IMR-90 (cell line): Measurements from ENCODE around the gene ARL8B. TPM values are rescaled to one million over a fixed set of nuclear protein-coding genes. Genes with fewer than 3 reads are reported as not detected.

Experiments used
- ATAC-seq: fragments of 200-7000 bp; cut with Tn5 transposase; 2 replicates; pipeline ENCODE4 v1.9.1; 2020; ENCODE audit warnings: low read depth, mild to moderate bottlenecking, moderate library complexity
- BruUV-seq: library from RNA; stranded (reverse); fragments of 400-500 nt; replicated peaks from 2 replicates; lab custom pipeline; 2021; lab: Mats Ljungman, UMichigan
- CTCF ChIA-PET: fragments of 300-600 bp; formaldehyde crosslinking; extraction: SDS; loops from one replicate; lab custom pipeline; 2021; ENCODE audit warnings: antibody characterized with exemption; lab: Yijun Ruan, JAX
- POLR2A ChIA-PET: fragments of 300-600 bp; sonication (Branson Sonifier 250); formaldehyde crosslinking; loops from one replicate; lab custom pipeline; 2022; ENCODE audit warnings: antibody characterized with exemption; ENCODE audit not compliant: unreplicated experiment; lab: Charles Lee
- DNase-seq: peaks from one replicate; pipeline ENCODE4 v3.0.0; 2013
- H2AFZ ChIP-seq: replicated peaks from 2 replicates; pipeline ENCODE3; 2013; ENCODE audit warnings: low read length, mild to moderate bottlenecking; ENCODE audit not compliant: poor library complexity
- H2AK5ac ChIP-seq: 2 replicates; pipeline ENCODE4 v1.6.1; 2013; ENCODE audit warnings: low read depth, low read length, inconsistent platforms
- H2AK9ac ChIP-seq: replicated peaks from 2 replicates; pipeline ENCODE3; 2013; ENCODE audit warnings: mild to moderate bottlenecking, low read depth, low read length, moderate library complexity; ENCODE audit not compliant: poor library complexity
- H2BK120ac ChIP-seq: 2 replicates; pipeline ENCODE4 v1.6.1; 2013; ENCODE audit warnings: low read depth, low read length, inconsistent platforms
- H2BK15ac ChIP-seq: 3 replicates; pipeline ENCODE4 v1.6.1; 2013; ENCODE audit warnings: low read depth, low read length, inconsistent platforms
- H2BK20ac ChIP-seq: 2 replicates; pipeline ENCODE4 v1.6.1; 2013; ENCODE audit warnings: low read depth, mild to moderate bottlenecking, inconsistent platforms, low read length, moderate library complexity
- H2BK5ac ChIP-seq: 2 replicates; pipeline ENCODE4 v1.6.1; 2013; ENCODE audit warnings: mild to moderate bottlenecking, low read depth, low read length, inconsistent platforms; ENCODE audit not compliant: poor library complexity, severe bottlenecking
- H3K14ac ChIP-seq: replicated peaks from 2 replicates; pipeline ENCODE4 v1.6.1; 2013; ENCODE audit warnings: low read depth, low read length, inconsistent platforms
- H3K18ac ChIP-seq: 2 replicates; pipeline ENCODE4 v1.6.1; 2013; ENCODE audit warnings: low read depth, low read length, control low read depth
- H3K23ac ChIP-seq: 2 replicates; pipeline ENCODE4 v1.6.1; 2013; ENCODE audit warnings: low read depth, low read length, inconsistent platforms
- H3K27ac ChIP-seq: 2 replicates; pipeline ENCODE4 v1.5.1; 2013; ENCODE audit warnings: mild to moderate bottlenecking, control low read depth, low read length; ENCODE audit not compliant: insufficient read depth
- H3K27me3 ChIP-seq: 2 replicates; pipeline ENCODE4 v1.6.1; 2013; ENCODE audit warnings: low read length; ENCODE audit not compliant: control insufficient read depth, insufficient read depth
- H3K36me3 ChIP-seq: 2 replicates; pipeline ENCODE4 v1.6.1; 2013; ENCODE audit warnings: low read length, mixed read lengths; ENCODE audit not compliant: control insufficient read depth, insufficient read depth
- H3K4ac ChIP-seq: 2 replicates; pipeline ENCODE4 v1.6.1; 2013; ENCODE audit warnings: low read depth, low read length, inconsistent platforms
- H3K4me1 ChIP-seq: 2 replicates; pipeline ENCODE4 v1.6.1; 2013; ENCODE audit warnings: low read length, mixed read lengths; ENCODE audit not compliant: control insufficient read depth, insufficient read depth
- H3K4me2 ChIP-seq: 2 replicates; pipeline ENCODE4 v1.6.1; 2013; ENCODE audit warnings: low read depth, mild to moderate bottlenecking, control low read depth, low read length, moderate library complexity
- H3K4me3 ChIP-seq: 2 replicates; pipeline ENCODE4 v1.5.1; 2013; ENCODE audit warnings: low read depth, mild to moderate bottlenecking, control low read depth, low read length, moderate library complexity; ENCODE audit not compliant: insufficient read depth
- H3K56ac ChIP-seq: 2 replicates; pipeline ENCODE4 v1.6.1; 2013; ENCODE audit warnings: low read length, inconsistent platforms; ENCODE audit not compliant: insufficient read depth; ENCODE audit errors: extremely low read depth
- H3K79me1 ChIP-seq, 2 experiments: 2 replicates each; pipeline ENCODE4 v1.6.1; 2013; ENCODE audit warnings: low read length in 2 of 2, inconsistent platforms in 1 of 2, low read depth in 1 of 2
- H3K9ac ChIP-seq: 2 replicates; pipeline ENCODE4 v1.6.1; 2013; ENCODE audit warnings: low read depth, low read length, control low read depth
- H3K9me1 ChIP-seq: 2 replicates; pipeline ENCODE4 v1.6.1; 2013; ENCODE audit warnings: low read length, inconsistent platforms; ENCODE audit not compliant: insufficient read depth
- H3K9me3 ChIP-seq: 2 replicates; pipeline ENCODE4 v1.6.1; 2013; ENCODE audit warnings: low read length; ENCODE audit not compliant: control insufficient read depth, insufficient read depth
- H4K20me1 ChIP-seq: 2 replicates; pipeline ENCODE4 v1.6.1; 2013; ENCODE audit warnings: low read length, inconsistent platforms; ENCODE audit not compliant: insufficient read depth
- H4K5ac ChIP-seq: 2 replicates; pipeline ENCODE4 v1.6.1; 2013; ENCODE audit warnings: mild to moderate bottlenecking, low read depth, low read length, control low read depth
- H4K8ac ChIP-seq, 2 experiments: 2 replicates each; pipeline ENCODE4 v1.6.1; 2013; ENCODE audit warnings: low read depth in 2 of 2, low read length in 2 of 2, control low read depth in 1 of 2, inconsistent platforms in 1 of 2
- H4K91ac ChIP-seq: 2 replicates; pipeline ENCODE4 v1.6.1; 2013; ENCODE audit warnings: low read depth, low read length, inconsistent platforms; ENCODE audit not compliant: insufficient read depth
- BHLHE40 ChIP-seq: fragments of 150-350 bp; IDR thresholded peaks from 2 replicates; pipeline ENCODE4 v1.6.1; 2016; ENCODE audit warnings: mild to moderate bottlenecking, low read depth, low read length
- CEBPB ChIP-seq: IDR thresholded peaks from 2 replicates; pipeline ENCODE4 v1.6.1; 2012; ENCODE audit warnings: low read depth, low read length, improper control_type of control experiment
- CHD1 ChIP-seq: IDR thresholded peaks from 2 replicates; pipeline ENCODE4 v1.6.1; 2012; ENCODE audit warnings: low read depth, low read length, improper control_type of control experiment
- FOS ChIP-seq: fragments of 150-350 bp; IDR thresholded peaks from 2 replicates; pipeline ENCODE4 v1.6.1; 2016; ENCODE audit warnings: low read depth, low read length
- MAFK ChIP-seq: IDR thresholded peaks from 2 replicates; pipeline ENCODE4 v1.6.1; 2012; ENCODE audit warnings: low read depth, low read length, improper control_type of control experiment
- MAZ ChIP-seq: IDR thresholded peaks from 2 replicates; pipeline ENCODE4 v1.6.1; 2012; ENCODE audit warnings: low read depth, mild to moderate bottlenecking, low read length, improper control_type of control experiment, moderate library complexity, borderline replicate concordance
- MXI1 ChIP-seq: IDR thresholded peaks from 2 replicates; pipeline ENCODE4 v1.6.1; 2012; ENCODE audit warnings: low read depth, mild to moderate bottlenecking, low read length, moderate library complexity, borderline replicate concordance
- NFE2L2 ChIP-seq: fragments of 150-350 bp; IDR thresholded peaks from 2 replicates; pipeline ENCODE4 v1.6.1; 2016; ENCODE audit warnings: low read depth, mild to moderate bottlenecking, low read length
- POLR2A ChIP-seq: IDR thresholded peaks from 2 replicates; pipeline ENCODE4 v1.6.1; 2012; ENCODE audit warnings: mild to moderate bottlenecking, low read depth, low read length
- RAD21 ChIP-seq: IDR thresholded peaks from 2 replicates; pipeline ENCODE4 v1.6.1; 2012; ENCODE audit warnings: low read length, improper control_type of control experiment
- RCOR1 ChIP-seq: IDR thresholded peaks from 2 replicates; pipeline ENCODE4 v1.6.1; 2012; ENCODE audit warnings: mild to moderate bottlenecking, low read length, improper control_type of control experiment; ENCODE audit not compliant: insufficient replicate concordance
- RFX5 ChIP-seq: IDR thresholded peaks from 2 replicates; pipeline ENCODE4 v1.8.0; 2012; ENCODE audit warnings: low read depth, mild to moderate bottlenecking, low read length, moderate library complexity
- SMC3 ChIP-seq: fragments of 150-350 bp; IDR thresholded peaks from 2 replicates; pipeline ENCODE4 v1.6.1; 2016; ENCODE audit warnings: low read depth, mild to moderate bottlenecking, antibody characterized with exemption, low read length, moderate library complexity
- USF2 ChIP-seq: fragments of 150-350 bp; IDR thresholded peaks from 2 replicates; pipeline ENCODE4 v1.6.1; 2017; ENCODE audit warnings: mild to moderate bottlenecking, antibody characterized with exemption, low read length, low read depth
- WGBS, 2 experiments: methylation state at CpG; one replicate each; pipeline versions ENCODE4 v1.1.5 to v1.1.7; 2013; ENCODE audit warnings: missing lambda C conversion rate in 2 of 2; ENCODE audit not compliant: insufficient read length in 1 of 2; ENCODE audit errors: extremely low coverage in 2 of 2; 5-methylcytosine and 5-hydroxymethylcytosine counted together
- dilution Hi-C: fragments of 300-500 bp; cut with HindIII; formaldehyde crosslinking; loops from one replicate; pipeline ENCODE4 v1.14.3; 2018; ENCODE audit warnings: low sequenced_read_pairs; ENCODE audit not compliant: unreplicated experiment
- in situ Hi-C: fragments of 300-500 bp; cut with MboI; formaldehyde crosslinking; loops from 3 replicates; pipeline ENCODE4 v1.14.3; 2019; ENCODE audit warnings: low sequenced_read_pairs, inconsistent platforms, mixed read lengths
- intact Hi-C: fragments of 100-400 bp; cut with micrococcal nuclease; formaldehyde crosslinking; loops from 2 replicates; pipeline ENCODE4 v1.10.0; 2022
- polyA plus RNA-seq, 3 experiments: library from polyadenylated mRNA; depleted of rRNA; stranded (reverse); fragments of >200 nt; gene quantifications; 2 replicates each; pipeline ENCODE4 v1.2.3, GENCODE V29; 2012; ENCODE audit warnings: low replicate concordance in 1 of 3
- total RNA-seq: library from RNA; depleted of rRNA; stranded (reverse); fragments of >200 nt; gene quantifications from 2 replicates; pipeline ENCODE4 v1.2.3, GENCODE V29; 2012
- TF ChIP-seq, protein P1 (sequence below): conservative IDR thresholded peaks from 2 replicates; pipeline ENCODE4 v1.5.1; 2012; ENCODE audit warnings: mild to moderate bottlenecking, low read depth, low read length, improper control_type of control experiment
- TF ChIP-seq, protein P2 (sequence below): fragments of 150-350 bp; IDR thresholded peaks from 2 replicates; pipeline ENCODE4 v1.6.1; 2016; ENCODE audit warnings: low read depth, mild to moderate bottlenecking, low read length, moderate library complexity, borderline replicate concordance

Gene ARL8B
- total and polyA plus RNA-seq, 2 of the 4 experiments (the other 2 are of a cell fraction) = 32.3 to 47.0 TPM

GRCh38 chr3:5214352-5214751, 92.3 kb downstream of the ARL8B start:
- CTCF ChIA-PET = no interaction called here
- Histone ChIP-seq H3K27me3 (no peaks in the 10 kb centered on the region), H3K56ac (no peak overlapping the region), H2AK5ac (no peak overlapping the region), H4K5ac (no peak overlapping the region), H2BK120ac (no peak overlapping the region), H3K14ac (no peak overlapping the region), H3K9me1 (peaks cover 8% of the 10 kb centered on the region; the same call in 1 of the 2 replicates), H4K91ac (no peak overlapping the region), H3K4me3 (no peak overlapping the region), H2BK20ac (no peak overlapping the region), H4K20me1 (0 out of 2 replicates have a peak, but pooled peaks cover 4% of the 10 kb centered on the region), H3K27ac (no peak overlapping the region), H2AK9ac (no peak overlapping the region), H3K4ac (no peak overlapping the region), H3K79me1 (peaks cover 12 to 14% of the 10 kb centered on the region in 2 experiments), H2BK15ac (no peak overlapping the region), H3K36me3 (peaks cover 62% of the 10 kb centered on the region), H3K4me1 (peaks cover 3% of the 10 kb centered on the region; the same call in 1 of the 2 replicates), H3K4me2 (no peak overlapping the region), H2BK5ac (no peak overlapping the region), H4K8ac (no peak overlapping the region), H3K18ac (no peak overlapping the region), H3K23ac (no peak overlapping the region), H2AFZ (no peak overlapping the region), H3K9me3 (no peaks in the 10 kb centered on the region), H3K9ac (no peak overlapping the region)
- no peak for DNase-seq
- no CpG with 5 or more reads among the region's 9 CpGs for WGBS, 2 experiments
- BruUV-seq = no TSS peak
- POLR2A ChIA-PET = no interaction called here
- intact Hi-C loops (no loop called here), dilution Hi-C loops (no loop called here), in situ Hi-C loops (no loop called here)
- TF ChIP-seq MXI1 (no peak), CEBPB (no peak), BHLHE40 (no peak), RAD21 (no peak), RCOR1 (no peak), RFX5 (no peak), NFE2L2 (no peak), FOS (no peak), MAZ (no peak), USF2 (no peak), POLR2A (no peak), CHD1 (no peak), SMC3 (no peak), MAFK (no peak)
- TF ChIP-seq, protein P1, sequence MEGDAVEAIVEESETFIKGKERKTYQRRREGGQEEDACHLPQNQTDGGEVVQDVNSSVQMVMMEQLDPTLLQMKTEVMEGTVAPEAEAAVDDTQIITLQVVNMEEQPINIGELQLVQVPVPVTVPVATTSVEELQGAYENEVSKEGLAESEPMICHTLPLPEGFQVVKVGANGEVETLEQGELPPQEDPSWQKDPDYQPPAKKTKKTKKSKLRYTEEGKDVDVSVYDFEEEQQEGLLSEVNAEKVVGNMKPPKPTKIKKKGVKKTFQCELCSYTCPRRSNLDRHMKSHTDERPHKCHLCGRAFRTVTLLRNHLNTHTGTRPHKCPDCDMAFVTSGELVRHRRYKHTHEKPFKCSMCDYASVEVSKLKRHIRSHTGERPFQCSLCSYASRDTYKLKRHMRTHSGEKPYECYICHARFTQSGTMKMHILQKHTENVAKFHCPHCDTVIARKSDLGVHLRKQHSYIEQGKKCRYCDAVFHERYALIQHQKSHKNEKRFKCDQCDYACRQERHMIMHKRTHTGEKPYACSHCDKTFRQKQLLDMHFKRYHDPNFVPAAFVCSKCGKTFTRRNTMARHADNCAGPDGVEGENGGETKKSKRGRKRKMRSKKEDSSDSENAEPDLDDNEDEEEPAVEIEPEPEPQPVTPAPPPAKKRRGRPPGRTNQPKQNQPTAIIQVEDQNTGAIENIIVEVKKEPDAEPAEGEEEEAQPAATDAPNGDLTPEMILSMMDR = no peak
- TF ChIP-seq, protein P2, sequence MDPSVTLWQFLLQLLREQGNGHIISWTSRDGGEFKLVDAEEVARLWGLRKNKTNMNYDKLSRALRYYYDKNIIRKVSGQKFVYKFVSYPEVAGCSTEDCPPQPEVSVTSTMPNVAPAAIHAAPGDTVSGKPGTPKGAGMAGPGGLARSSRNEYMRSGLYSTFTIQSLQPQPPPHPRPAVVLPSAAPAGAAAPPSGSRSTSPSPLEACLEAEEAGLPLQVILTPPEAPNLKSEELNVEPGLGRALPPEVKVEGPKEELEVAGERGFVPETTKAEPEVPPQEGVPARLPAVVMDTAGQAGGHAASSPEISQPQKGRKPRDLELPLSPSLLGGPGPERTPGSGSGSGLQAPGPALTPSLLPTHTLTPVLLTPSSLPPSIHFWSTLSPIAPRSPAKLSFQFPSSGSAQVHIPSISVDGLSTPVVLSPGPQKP = no peak
- ATAC-seq = no peak
